Measurements from ENCODE around the gene DLG2. TPM values are rescaled to one million over a fixed set of nuclear protein-coding genes. Genes with fewer than 3 reads are reported as not detected.

The DLG2 gene
- total and polyA plus RNA-seq, 2 of the 8 experiments (the other 6 are each of a cell fraction or from before 2014, with no cell fraction given), result 1.7 to 14.3 TPM

DNA sequence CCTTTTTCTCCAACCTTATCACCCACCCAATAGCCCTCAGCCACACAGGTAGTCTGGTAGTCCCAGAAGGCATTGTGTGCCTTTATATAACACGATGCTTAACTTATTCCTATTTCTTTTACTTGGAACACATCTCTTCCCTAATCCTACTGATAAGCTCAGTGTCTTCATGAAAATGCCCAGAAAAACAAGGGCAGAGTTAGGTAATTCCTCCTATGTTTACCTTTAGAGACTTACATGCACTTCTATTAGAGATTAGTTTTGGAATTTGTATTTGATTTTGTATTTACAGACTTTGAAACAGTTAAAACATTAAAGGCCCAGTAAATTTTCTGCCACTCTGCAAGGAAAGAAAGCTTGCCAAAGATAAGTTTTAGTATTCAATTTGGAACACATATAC, 1703.2 kb downstream of the DLG2 start (continued):
- TF ChIP-seq TEAD4 (IDR thresholded peaks at IDR 0.05; ENCODE audit: low read depth, low read length) (no peak), TAF7 (optimal IDR thresholded peaks at IDR 0.05; ENCODE audit: borderline replicate concordance, low read depth, low read length) (no peak)
